ENCODE results near the gene TPTE2.

TPTE2 gene

DNA sequence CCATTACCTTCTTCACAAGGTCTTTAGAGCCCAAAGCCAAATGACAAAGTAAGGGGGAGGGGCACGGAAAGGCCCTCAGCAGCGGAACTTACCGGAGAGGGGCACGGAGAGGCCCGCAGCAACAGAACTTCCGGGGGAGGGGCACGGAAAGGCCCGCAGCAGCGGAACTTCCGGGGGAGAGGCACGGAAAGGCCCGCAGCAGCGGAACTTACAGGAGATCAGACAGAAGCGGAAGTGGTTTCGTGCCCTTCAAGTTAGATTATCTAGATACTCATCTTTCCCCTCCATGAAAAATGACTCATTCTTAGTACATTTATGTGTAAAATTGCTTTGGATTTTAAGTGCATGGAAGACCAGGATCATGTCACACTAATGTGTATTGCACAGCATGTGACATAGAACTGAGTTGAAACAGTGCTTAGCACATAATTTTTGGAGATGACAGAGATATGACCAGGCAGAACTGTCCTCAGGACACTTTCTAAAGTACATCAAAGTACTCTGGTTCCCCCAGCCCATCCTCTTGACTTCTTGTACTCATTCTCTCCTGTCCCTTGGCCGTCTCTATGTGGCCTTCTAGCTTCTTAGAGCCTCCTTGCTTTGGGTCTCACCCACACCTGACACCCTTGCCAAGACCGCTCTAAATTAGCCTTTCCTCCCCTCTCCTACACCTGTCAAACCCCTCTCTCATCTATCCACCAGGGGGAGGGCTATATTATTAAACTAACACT lies 25.7 kb upstream of the TPTE2 start:
- H3K27ac ChIP-seq (ENCODE audit: extremely low read depth, low read depth, low read length) = no peak overlapping the region
- H3K4me3 ChIP-seq (ENCODE audit: low read depth, low read length) = peak overlapping the region; percentile 19
- CTCF ChIA-PET = interaction anchor here (0.6 to 1.1 kb wide), 5 partner anchors 16 to 583 kb away, joined by 3 to 4 read pairs (median 3); no protein-coding TSS in a partner anchor
- no peak for TF ChIP-seq KLF7 (tag by site-specific recombination; IDR thresholded peaks at IDR 0.05; ENCODE audit: borderline replicate concordance)
- peak; percentile 38 for TF ChIP-seq SETDB1 (IDR thresholded peaks at IDR 0.05; ENCODE audit: insufficient read length, low read length)
- no peaks in the 10 kb centered on the region for H3K9me3 ChIP-seq (ENCODE audit: control insufficient read depth, insufficient read depth, low read depth, low read length)
- POLR2A ChIA-PET = no interaction called here
- H3K4me1 ChIP-seq (ENCODE audit: control insufficient read depth, insufficient read depth, low read length) = no peaks in the 10 kb centered on the region
- no peaks in the 10 kb centered on the region for H3K36me3 ChIP-seq (ENCODE audit: control insufficient read depth in 2 of 2, insufficient read depth in 1 of 2, low read length in 2 of 2)

- Histone ChIP-seq H3K4me3 (ENCODE audit: low read depth, low read length) (no peak overlapping the region), H3K27ac (ENCODE audit: extremely low read depth, low read depth, low read length) (no peak overlapping the region), H3K9me3 (ENCODE audit: control insufficient read depth, insufficient read depth, low read depth, low read length) (no peaks in the 10 kb centered on the region), H3K4me1 (ENCODE audit: control insufficient read depth, insufficient read depth, low read length) (no peaks in the 10 kb centered on the region), H3K36me3 (ENCODE audit: control insufficient read depth in 2 of 2, insufficient read depth in 1 of 2, low read length in 2 of 2) (no peaks in the 10 kb centered on the region)
- CTCF ChIA-PET = no interaction called here
- TF ChIP-seq ZNF366 (tag by site-specific recombination; conservative IDR thresholded peaks at IDR 0.05) = no peak
- no peak for TF ChIP-seq ZNF280D (tag by site-specific recombination; IDR thresholded peaks at IDR 0.05)
- POLR2A ChIA-PET = no interaction called here
Measured at GRCh38 chr13:19581675-19582074, 20.3 kb upstream of the TPTE2 start.

- POLR2A ChIA-PET = no interaction called here
- Histone ChIP-seq H3K4me3 (ENCODE audit: low read depth, low read length) (no peak overlapping the region), H3K36me3 (ENCODE audit: control insufficient read depth in 2 of 2, insufficient read depth in 1 of 2, low read length in 2 of 2) (no peaks in the 10 kb centered on the region), H3K27ac (ENCODE audit: extremely low read depth, low read depth, low read length) (no peak overlapping the region), H3K4me1 (ENCODE audit: control insufficient read depth, insufficient read depth, low read length) (no peaks in the 10 kb centered on the region), H3K9me3 (ENCODE audit: control insufficient read depth, insufficient read depth, low read depth, low read length) (no peaks in the 10 kb centered on the region)
- CTCF ChIA-PET = no interaction called here
- TF ChIP-seq WT1 (tag by site-specific recombination; IDR thresholded peaks at IDR 0.05) = no peak
- no peak for TF ChIP-seq ZNF677 (tag by site-specific recombination; IDR thresholded peaks at IDR 0.05)
- TF ChIP-seq ZXDB (tag by site-specific recombination; IDR thresholded peaks at IDR 0.05) = no peak
Measured at GRCh38 chr13:19575230-19575629, 13.9 kb upstream of the TPTE2 start.

- H3K9me3 ChIP-seq (ENCODE audit: control insufficient read depth, insufficient read depth, low read depth, low read length) = no peaks in the 10 kb centered on the region
- no peaks in the 10 kb centered on the region for H3K4me1 ChIP-seq (ENCODE audit: control insufficient read depth, insufficient read depth, low read length)
- ChIA-PET POLR2A (no interaction called here), CTCF (interaction anchor here (0.7 kb wide), 1 partner anchor 1082 kb away, joined by 3 read pairs; no protein-coding TSS in a partner anchor)
- TF ChIP-seq SCRT1 (tag by site-specific recombination; IDR thresholded peaks at IDR 0.05; ENCODE audit: borderline replicate concordance) = no peak
- TF ChIP-seq ZNF747 (tag by site-specific recombination; IDR thresholded peaks at IDR 0.05) = no peak
- no peak for TF ChIP-seq ZNF585B (tag by site-specific recombination; IDR thresholded peaks at IDR 0.05)
- no peak for TF ChIP-seq SP3 (tag by site-specific recombination; IDR thresholded peaks at IDR 0.05)
- no peak for TF ChIP-seq PRDM1 (tag by site-specific recombination; IDR thresholded peaks at IDR 0.05)
- TF ChIP-seq ZNF610 (tag by site-specific recombination; IDR thresholded peaks at IDR 0.05; ENCODE audit: borderline replicate concordance) = no peak
- no peak for TF ChIP-seq ZNF449 (tag by site-specific recombination; IDR thresholded peaks at IDR 0.05)
- H3K4me3 ChIP-seq (ENCODE audit: low read depth, low read length) = no peak overlapping the region
- no peaks in the 10 kb centered on the region for H3K36me3 ChIP-seq (ENCODE audit: control insufficient read depth in 2 of 2, insufficient read depth in 1 of 2, low read length in 2 of 2)
- no peak overlapping the region for H3K27ac ChIP-seq (ENCODE audit: extremely low read depth, low read depth, low read length)
Measured at GRCh38 chr13:19573120-19573716, 11.9 kb upstream of the TPTE2 start.

All from HEK293 (cell line).